Measurements from ENCODE around the gene UBA3.

UBA3 gene

GRCh38 chr3:69092030-69092516 lies 11.9 kb upstream of the UBA3 start:
- Histone ChIP-seq H3K36me3 (replicated peaks in 1 of 2; ENCODE audit: control insufficient read depth in 2 of 2, insufficient read depth in 2 of 2, low read length in 2 of 2) (peaks cover 0 to 8% of the 10 kb centered on the region in 2 donors), H3K4me3 (ENCODE audit: low read length in 2 of 2) (no peak overlapping the region), H3K79me1 (ENCODE audit: low read depth, low read length) (no peaks in the 10 kb centered on the region), H2BK12ac (ENCODE audit: low read length) (no peak overlapping the region), H3K14ac (ENCODE audit: low read length) (no peak overlapping the region), H3K27me3 (ENCODE audit: control insufficient read depth in 3 of 3, insufficient read depth in 3 of 3, low read depth in 1 of 3, low read length in 3 of 3) (no peaks in the 10 kb centered on the region), H2BK5ac (ENCODE audit: low read length) (no peak overlapping the region), H2AK5ac (ENCODE audit: low read depth, low read length) (no peak overlapping the region), H2BK15ac (ENCODE audit: low read length) (no peak overlapping the region), H4K8ac (ENCODE audit: low read depth, low read length) (no peak overlapping the region), H3K4me2 (ENCODE audit: insufficient read depth, low read length, poor library complexity, severe bottlenecking) (peak overlapping the region; percentile 2), H2AFZ (ENCODE audit: low read length) (peak overlapping the region; percentile 49), H2BK120ac (ENCODE audit: low read depth, low read length) (no peak overlapping the region), H3K4me1 (ENCODE audit: control insufficient read depth in 2 of 2, insufficient read depth in 1 of 2, low read depth in 1 of 2, low read length in 2 of 2) (peaks cover 7 to 11% of the 10 kb centered on the region in 2 donors), H3K9me3 (replicated peaks in 1 of 2; ENCODE audit: control insufficient read depth in 2 of 2, insufficient read depth in 1 of 2, low read depth in 1 of 2, low read length in 2 of 2) (no peaks in the 10 kb centered on the region), H3K27ac (replicated peaks; ENCODE audit: low read length) (peak overlapping the region; percentile 59), H3K18ac (ENCODE audit: low read length) (no peak overlapping the region), H3K9ac (ENCODE audit: low read depth, low read length, poor library complexity) (no peak overlapping the region), H3K23ac (ENCODE audit: low read depth, low read length, poor library complexity) (no peak overlapping the region), H4K91ac (ENCODE audit: low read depth, low read length, poor library complexity) (no peak overlapping the region), H3K4ac (ENCODE audit: low read length) (no peak overlapping the region)
- DNase-seq (ENCODE audit: low spot score), result no peak
- WGBS, 2 donors (ENCODE audit: extremely low coverage in 2 of 2, insufficient read length in 2 of 2, insufficient replicate concordance in 1 of 2), result no CpG with 5 or more reads among the region's 4 CpGs

- Histone ChIP-seq H3K9me3 (replicated peaks in 1 of 2; ENCODE audit: control insufficient read depth in 2 of 2, insufficient read depth in 1 of 2, low read depth in 1 of 2, low read length in 2 of 2) (no peaks in the 10 kb centered on the region), H3K27ac (replicated peaks; ENCODE audit: low read length) (peak overlapping the region; percentile 59), H3K4ac (ENCODE audit: low read length) (no peak overlapping the region), H3K14ac (ENCODE audit: low read length) (no peak overlapping the region), H3K27me3 (ENCODE audit: control insufficient read depth in 3 of 3, insufficient read depth in 3 of 3, low read depth in 1 of 3, low read length in 3 of 3) (no peaks in the 10 kb centered on the region), H3K4me3 (ENCODE audit: low read length in 2 of 2) (no peak overlapping the region), H2AFZ (ENCODE audit: low read length) (no peak overlapping the region), H3K18ac (ENCODE audit: low read length) (no peak overlapping the region), H3K79me1 (ENCODE audit: low read depth, low read length) (no peaks in the 10 kb centered on the region), H4K91ac (ENCODE audit: low read depth, low read length, poor library complexity) (no peak overlapping the region), H2BK5ac (ENCODE audit: low read length) (no peak overlapping the region), H3K4me2 (ENCODE audit: insufficient read depth, low read length, poor library complexity, severe bottlenecking) (no peak overlapping the region), H4K8ac (ENCODE audit: low read depth, low read length) (no peak overlapping the region), H2BK15ac (ENCODE audit: low read length) (no peak overlapping the region), H2BK12ac (ENCODE audit: low read length) (no peak overlapping the region), H3K23ac (ENCODE audit: low read depth, low read length, poor library complexity) (no peak overlapping the region), H2AK5ac (ENCODE audit: low read depth, low read length) (no peak overlapping the region), H3K36me3 (replicated peaks in 1 of 2; ENCODE audit: control insufficient read depth in 2 of 2, insufficient read depth in 2 of 2, low read length in 2 of 2) (peaks cover 0 to 10% of the 10 kb centered on the region in 2 donors), H3K9ac (ENCODE audit: low read depth, low read length, poor library complexity) (no peak overlapping the region), H2BK120ac (ENCODE audit: low read depth, low read length) (no peak overlapping the region), H3K4me1 (ENCODE audit: control insufficient read depth in 2 of 2, insufficient read depth in 1 of 2, low read depth in 1 of 2, low read length in 2 of 2) (peaks cover 7 to 11% of the 10 kb centered on the region in 2 donors)
- no CpG with 5 or more reads among the region's 5 CpGs for WGBS, 2 donors (ENCODE audit: extremely low coverage in 2 of 2, insufficient read length in 2 of 2, insufficient replicate concordance in 1 of 2)
- DNase-seq (ENCODE audit: low spot score), result no peak
These were observed 11.3 kb upstream of the UBA3 start for GRCh38 chr3:69091389-69092029.

GRCh38 chr3:69090021-69090420 lies 9.9 kb upstream of the UBA3 start:
- Histone ChIP-seq H3K4me1 (ENCODE audit: control insufficient read depth in 2 of 2, insufficient read depth in 1 of 2, low read depth in 1 of 2, low read length in 2 of 2) (peaks cover 16 to 18% of the 10 kb centered on the region in 2 donors), H4K8ac (ENCODE audit: low read depth, low read length) (no peak overlapping the region), H2BK5ac (ENCODE audit: low read length) (no peak overlapping the region), H3K23ac (ENCODE audit: low read depth, low read length, poor library complexity) (no peak overlapping the region), H3K9me3 (replicated peaks in 1 of 2; ENCODE audit: control insufficient read depth in 2 of 2, insufficient read depth in 1 of 2, low read depth in 1 of 2, low read length in 2 of 2) (no peaks in the 10 kb centered on the region), H3K14ac (ENCODE audit: low read length) (no peak overlapping the region), H4K91ac (ENCODE audit: low read depth, low read length, poor library complexity) (no peak overlapping the region), H2AFZ (ENCODE audit: low read length) (no peak overlapping the region), H3K79me1 (ENCODE audit: low read depth, low read length) (no peaks in the 10 kb centered on the region), H2BK15ac (ENCODE audit: low read length) (no peak overlapping the region), H3K27me3 (ENCODE audit: control insufficient read depth in 3 of 3, insufficient read depth in 3 of 3, low read depth in 1 of 3, low read length in 3 of 3) (no peaks in the 10 kb centered on the region), H3K18ac (ENCODE audit: low read length) (no peak overlapping the region), H3K4me3 (ENCODE audit: low read length in 2 of 2) (no peak overlapping the region), H3K27ac (replicated peaks; ENCODE audit: low read length) (no peak overlapping the region), H3K36me3 (replicated peaks in 1 of 2; ENCODE audit: control insufficient read depth in 2 of 2, insufficient read depth in 2 of 2, low read length in 2 of 2) (peaks cover 0 to 8% of the 10 kb centered on the region in 2 donors), H3K4me2 (ENCODE audit: insufficient read depth, low read length, poor library complexity, severe bottlenecking) (no peak overlapping the region), H3K9ac (ENCODE audit: low read depth, low read length, poor library complexity) (no peak overlapping the region), H2AK5ac (ENCODE audit: low read depth, low read length) (no peak overlapping the region), H3K4ac (ENCODE audit: low read length) (no peak overlapping the region), H2BK12ac (ENCODE audit: low read length) (no peak overlapping the region), H2BK120ac (ENCODE audit: low read depth, low read length) (no peak overlapping the region)
- DNase-seq (ENCODE audit: low spot score), result no peak
- WGBS, 2 donors (ENCODE audit: extremely low coverage in 2 of 2, insufficient read length in 2 of 2, insufficient replicate concordance in 1 of 2), result no CpG with 5 or more reads among the region's 3 CpGs

- Histone ChIP-seq H3K4ac (ENCODE audit: low read length) (no peak overlapping the region), H2AK5ac (ENCODE audit: low read depth, low read length) (no peak overlapping the region), H2BK120ac (ENCODE audit: low read depth, low read length) (no peak overlapping the region), H4K91ac (ENCODE audit: low read depth, low read length, poor library complexity) (no peak overlapping the region), H4K8ac (ENCODE audit: low read depth, low read length) (no peak overlapping the region), H3K18ac (ENCODE audit: low read length) (no peak overlapping the region), H3K9me3 (replicated peaks in 1 of 2; ENCODE audit: control insufficient read depth in 2 of 2, insufficient read depth in 1 of 2, low read depth in 1 of 2, low read length in 2 of 2) (no peaks in the 10 kb centered on the region), H2BK5ac (ENCODE audit: low read length) (no peak overlapping the region), H3K4me3 (ENCODE audit: low read length in 2 of 2) (no peak overlapping the region), H3K4me1 (ENCODE audit: control insufficient read depth in 2 of 2, insufficient read depth in 1 of 2, low read depth in 1 of 2, low read length in 2 of 2) (peaks cover 21 to 28% of the 10 kb centered on the region in 2 donors), H3K36me3 (replicated peaks in 1 of 2; ENCODE audit: control insufficient read depth in 2 of 2, insufficient read depth in 2 of 2, low read length in 2 of 2) (peaks cover 0 to 4% of the 10 kb centered on the region in 2 donors), H3K4me2 (ENCODE audit: insufficient read depth, low read length, poor library complexity, severe bottlenecking) (no peak overlapping the region), H2BK15ac (ENCODE audit: low read length) (no peak overlapping the region), H3K27ac (replicated peaks; ENCODE audit: low read length) (no peak overlapping the region), H3K79me1 (ENCODE audit: low read depth, low read length) (no peaks in the 10 kb centered on the region), H3K9ac (ENCODE audit: low read depth, low read length, poor library complexity) (no peak overlapping the region), H3K14ac (ENCODE audit: low read length) (no peak overlapping the region), H3K23ac (ENCODE audit: low read depth, low read length, poor library complexity) (no peak overlapping the region), H2BK12ac (ENCODE audit: low read length) (no peak overlapping the region), H3K27me3 (ENCODE audit: control insufficient read depth in 3 of 3, insufficient read depth in 3 of 3, low read depth in 1 of 3, low read length in 3 of 3) (no peaks in the 10 kb centered on the region), H2AFZ (ENCODE audit: low read length) (no peak overlapping the region)
- WGBS, 2 donors (ENCODE audit: extremely low coverage in 2 of 2, insufficient read length in 2 of 2, insufficient replicate concordance in 1 of 2), result no CpG with 5 or more reads among the region's 2 CpGs
- no peak for DNase-seq (ENCODE audit: low spot score)
These were observed 7.9 kb upstream of the UBA3 start for GRCh38 chr3:69088063-69088462.

Measured in neuronal stem cell (in vitro differentiated cells).